Measurements from ENCODE around the gene TNS1. TPM values are rescaled to one million over a fixed set of nuclear protein-coding genes. Genes with fewer than 3 reads are reported as not detected.
A peak's percentile ranks its signal among the peaks of the same experiment; 100 is the strongest.

Gene TNS1
- total RNA-seq, 2 donors from 2014 or later: 20.6 to 164 TPM

DNA sequence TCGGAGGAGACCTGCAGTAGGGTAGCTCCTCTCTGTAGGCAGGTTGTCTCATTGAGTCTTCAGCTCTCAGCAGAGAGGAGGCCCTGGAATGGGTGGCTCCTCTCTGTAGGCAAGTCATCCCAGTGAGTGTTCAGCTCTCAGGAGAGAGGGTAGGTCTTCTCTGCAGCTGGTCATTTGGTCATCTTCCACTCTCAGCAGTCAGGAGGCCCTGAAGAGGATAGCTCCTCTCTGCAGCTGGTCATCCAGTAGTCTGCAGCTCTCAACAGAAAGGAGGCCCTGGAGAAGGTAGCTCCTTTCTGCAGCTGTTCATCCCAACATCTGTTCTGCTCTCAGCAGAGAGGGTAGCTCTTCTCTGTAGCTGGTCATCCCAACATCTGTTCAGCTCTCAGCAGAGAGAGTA is 40.3 kb upstream of the TNS1 start:
- TF ChIP-seq, protein P1, sequence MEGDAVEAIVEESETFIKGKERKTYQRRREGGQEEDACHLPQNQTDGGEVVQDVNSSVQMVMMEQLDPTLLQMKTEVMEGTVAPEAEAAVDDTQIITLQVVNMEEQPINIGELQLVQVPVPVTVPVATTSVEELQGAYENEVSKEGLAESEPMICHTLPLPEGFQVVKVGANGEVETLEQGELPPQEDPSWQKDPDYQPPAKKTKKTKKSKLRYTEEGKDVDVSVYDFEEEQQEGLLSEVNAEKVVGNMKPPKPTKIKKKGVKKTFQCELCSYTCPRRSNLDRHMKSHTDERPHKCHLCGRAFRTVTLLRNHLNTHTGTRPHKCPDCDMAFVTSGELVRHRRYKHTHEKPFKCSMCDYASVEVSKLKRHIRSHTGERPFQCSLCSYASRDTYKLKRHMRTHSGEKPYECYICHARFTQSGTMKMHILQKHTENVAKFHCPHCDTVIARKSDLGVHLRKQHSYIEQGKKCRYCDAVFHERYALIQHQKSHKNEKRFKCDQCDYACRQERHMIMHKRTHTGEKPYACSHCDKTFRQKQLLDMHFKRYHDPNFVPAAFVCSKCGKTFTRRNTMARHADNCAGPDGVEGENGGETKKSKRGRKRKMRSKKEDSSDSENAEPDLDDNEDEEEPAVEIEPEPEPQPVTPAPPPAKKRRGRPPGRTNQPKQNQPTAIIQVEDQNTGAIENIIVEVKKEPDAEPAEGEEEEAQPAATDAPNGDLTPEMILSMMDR (IDR thresholded peaks at IDR 0.05): no peak
- Histone ChIP-seq H3K27ac (no peak overlapping the region), H3K27me3 (no peaks in the 10 kb centered on the region), H3K4me1 (no peaks in the 10 kb centered on the region), H3K4me3 (no peak overlapping the region), H3K9me3 (no peaks in the 10 kb centered on the region), H3K36me3 (no peaks in the 10 kb centered on the region), H3K9ac (ENCODE audit: low read depth in 2 of 2, low read length in 2 of 2) (no peak overlapping the region)
- DNase-seq: peak; percentile 7
- intact Hi-C loops (cut with DNase I): no loop called here

DNA sequence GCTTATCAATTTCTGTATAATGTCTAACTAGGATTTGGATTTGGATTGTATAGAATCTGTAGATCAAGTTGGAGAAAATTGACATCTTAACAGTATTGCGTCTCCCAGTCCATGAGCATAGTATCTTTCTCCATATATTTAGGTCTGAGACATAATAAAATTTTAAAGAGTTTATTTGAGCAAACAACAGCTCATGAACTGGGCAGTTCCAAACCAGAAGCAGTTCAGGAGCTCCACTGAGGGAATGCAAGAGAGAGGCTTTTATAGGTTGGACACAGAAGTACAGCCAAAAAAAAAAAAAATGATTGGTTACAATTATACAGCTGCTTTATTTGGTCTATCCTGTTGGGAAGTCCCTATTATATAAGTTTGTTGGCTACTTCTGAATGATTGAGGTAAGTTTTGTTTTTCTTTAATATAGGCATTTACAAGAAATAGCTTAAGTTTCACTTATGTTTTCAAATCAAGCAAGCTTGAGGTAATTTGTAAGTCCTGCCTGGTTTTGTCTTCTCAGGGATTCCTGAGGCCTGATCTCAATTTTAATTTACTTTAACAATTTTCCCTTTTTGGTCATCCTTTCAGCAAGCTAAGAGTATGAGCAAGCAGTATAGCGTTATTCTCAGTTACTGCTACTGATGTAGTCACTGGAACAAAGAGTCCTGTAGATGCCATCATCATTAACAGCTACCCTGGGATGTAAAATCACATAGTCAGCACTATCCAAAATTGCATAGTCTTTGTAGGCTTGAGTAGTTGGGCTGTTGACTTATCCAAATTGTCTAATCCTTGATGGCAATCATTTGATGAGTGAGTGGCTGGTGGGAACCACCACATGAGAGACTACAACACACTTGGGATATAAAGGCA is 38.7 kb upstream of the TNS1 start:
- intact Hi-C loops (cut with DNase I): no loop called here
- Histone ChIP-seq H3K27ac (no peak overlapping the region), H3K9ac (ENCODE audit: low read depth in 2 of 2, low read length in 2 of 2) (no peak overlapping the region), H3K4me1 (no peaks in the 10 kb centered on the region), H3K36me3 (no peaks in the 10 kb centered on the region), H3K27me3 (no peaks in the 10 kb centered on the region), H3K9me3 (no peaks in the 10 kb centered on the region), H3K4me3 (no peak overlapping the region)
- no peak for DNase-seq
- TF ChIP-seq, protein P1 (IDR thresholded peaks at IDR 0.05): no peak

DNA sequence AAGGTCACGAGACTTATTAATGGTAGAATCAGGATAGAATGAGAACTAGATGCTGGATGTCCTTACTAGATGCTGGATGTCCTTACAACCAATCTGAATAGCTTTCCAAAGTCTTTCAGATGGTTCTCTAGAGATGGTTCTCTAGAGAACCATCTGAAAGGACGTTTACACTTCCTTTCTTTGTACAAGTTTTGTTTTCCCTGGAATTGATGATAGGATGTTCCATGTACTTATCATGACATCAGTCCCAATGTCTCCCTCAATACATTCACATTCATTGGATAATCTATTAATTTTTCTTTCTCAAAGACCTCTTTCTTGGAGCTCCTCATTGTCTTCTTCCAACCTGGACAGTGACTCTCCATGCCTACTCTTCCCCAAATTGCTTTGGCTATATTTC is 38.1 kb upstream of the TNS1 start:
- Histone ChIP-seq H3K9ac (ENCODE audit: low read depth in 2 of 2, low read length in 2 of 2) (no peak overlapping the region), H3K27me3 (no peaks in the 10 kb centered on the region), H3K27ac (no peak overlapping the region), H3K36me3 (no peaks in the 10 kb centered on the region), H3K9me3 (no peaks in the 10 kb centered on the region), H3K4me3 (no peak overlapping the region), H3K4me1 (no peaks in the 10 kb centered on the region)
- DNase-seq: no peak
- TF ChIP-seq, protein P1 (IDR thresholded peaks at IDR 0.05): no peak
- intact Hi-C loops (cut with DNase I): no loop called here

DNA sequence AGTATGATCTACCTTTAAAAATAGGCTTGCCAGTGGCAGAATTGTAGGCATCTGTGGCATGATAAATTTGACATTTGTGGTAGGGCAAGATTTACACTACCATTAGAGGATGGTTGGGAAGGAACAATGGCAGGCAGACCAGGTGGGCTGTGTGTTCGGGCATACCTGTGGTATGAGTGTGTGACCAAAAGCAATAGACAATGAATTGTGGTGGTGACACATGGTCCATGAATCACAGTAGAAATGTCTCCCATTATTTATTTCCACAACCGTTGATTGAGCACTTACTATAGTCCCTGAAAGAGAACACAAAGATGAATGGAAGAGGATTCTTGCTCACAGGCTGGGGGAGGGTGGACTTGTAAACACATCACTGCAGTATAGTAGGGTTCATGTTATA is 36.4 kb upstream of the TNS1 start:
- Histone ChIP-seq H3K27ac (no peak overlapping the region), H3K27me3 (no peaks in the 10 kb centered on the region), H3K9ac (ENCODE audit: low read depth in 2 of 2, low read length in 2 of 2) (no peak overlapping the region), H3K4me1 (no peaks in the 10 kb centered on the region), H3K4me3 (no peak overlapping the region), H3K9me3 (no peaks in the 10 kb centered on the region), H3K36me3 (no peaks in the 10 kb centered on the region)
- DNase-seq: no peak
- TF ChIP-seq, protein P1 (IDR thresholded peaks at IDR 0.05): no peak
- intact Hi-C loops (cut with DNase I): loop anchor here (10.0 kb wide), 1 partner anchor 254 kb away; no protein-coding TSS in a partner anchor

DNA sequence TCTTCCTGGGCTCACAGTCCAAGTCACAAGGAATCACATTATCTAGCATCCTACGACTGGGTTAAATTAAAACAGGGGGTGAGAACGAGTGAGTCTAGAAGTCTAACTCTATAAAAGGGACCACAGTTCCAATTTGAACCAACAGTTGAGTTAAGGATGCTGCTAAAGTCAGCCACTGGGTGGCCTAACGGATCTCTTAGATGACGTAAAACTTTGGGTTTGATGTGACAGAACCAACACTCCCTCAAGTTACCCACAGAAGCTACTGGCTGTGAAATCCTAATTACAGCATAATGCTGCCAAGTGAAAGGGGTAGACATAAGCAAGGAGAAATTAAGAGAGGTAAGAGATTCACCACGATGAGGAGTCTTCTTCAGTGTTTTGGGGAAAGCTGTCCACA is 33.6 kb upstream of the TNS1 start:
- no peaks in the 10 kb centered on the region for H3K4me1 ChIP-seq
- H3K4me3 ChIP-seq: no peak overlapping the region
- H3K36me3 ChIP-seq: no peaks in the 10 kb centered on the region
- H3K27ac ChIP-seq: no peak overlapping the region
- H3K9me3 ChIP-seq: no peaks in the 10 kb centered on the region
- TF ChIP-seq, protein P1 (IDR thresholded peaks at IDR 0.05): no peak
- intact Hi-C loops (cut with DNase I): loop anchor here (10.0 kb wide), 1 partner anchor 252 kb away; no protein-coding TSS in a partner anchor
- no peaks in the 10 kb centered on the region for H3K27me3 ChIP-seq
- no peak overlapping the region for H3K9ac ChIP-seq (ENCODE audit: low read depth in 2 of 2, low read length in 2 of 2)
- DNase-seq: no peak

Measured in colonic mucosa (tissue), 4 donors.